ENCODE data around the gene DGLUCY.

Gene DGLUCY

DNA sequence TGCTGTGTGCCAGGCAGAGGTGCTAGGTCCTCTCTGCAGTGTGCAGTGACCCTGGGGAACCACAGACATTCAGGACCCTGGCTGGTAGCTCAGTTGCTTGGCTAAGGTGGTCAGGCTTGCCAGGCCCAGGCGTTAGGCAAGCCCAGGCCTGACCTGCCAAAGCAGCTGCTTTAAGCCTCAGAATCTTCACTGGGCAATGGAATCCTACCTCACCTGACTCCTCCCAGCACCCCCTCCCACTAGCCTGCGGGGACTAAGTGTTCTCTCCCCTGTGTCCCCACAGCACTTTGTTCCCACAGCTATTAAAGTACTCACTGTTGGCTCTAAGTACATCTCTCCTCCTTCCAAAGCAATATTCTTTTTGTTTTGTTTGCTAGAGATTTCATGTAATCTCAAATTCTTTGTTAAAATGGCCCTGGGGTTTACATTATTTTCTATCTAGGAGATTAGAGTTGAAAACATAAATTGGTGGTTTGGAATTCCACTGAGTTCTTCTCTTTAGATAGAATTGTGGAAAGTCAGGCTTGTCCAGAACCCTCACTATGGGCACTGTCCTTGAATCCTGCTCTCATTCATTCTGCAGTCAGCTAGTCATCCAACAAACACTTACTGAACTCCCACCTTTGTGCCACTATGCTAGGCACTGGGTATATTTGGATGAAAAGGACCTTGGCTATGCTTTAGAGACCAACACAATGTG, 44.4 kb downstream of the DGLUCY start:
- Histone ChIP-seq H3K4me1 (ENCODE audit: control insufficient read depth in 5 of 5, insufficient read depth in 5 of 5, low read length in 5 of 5) (peaks cover 0 to 6% (median 0%) of the 10 kb centered on the region in 5 donors), H3K9me3 (ENCODE audit: control insufficient read depth in 5 of 5, low read length in 5 of 5) (no peaks in the 10 kb centered on the region), H3K27ac (ENCODE audit: low read depth, low read length) (no peak overlapping the region), H3K36me3 (ENCODE audit: control insufficient read depth in 5 of 5, insufficient read depth in 5 of 5, low read length in 5 of 5) (peaks cover 14 to 65% (median 53%) of the 10 kb centered on the region in 5 donors), H3K9ac (ENCODE audit: low read length in 5 of 5) (no peak overlapping the region), H3K27me3 (ENCODE audit: control insufficient read depth in 5 of 5, insufficient read depth in 4 of 5, low read length in 5 of 5) (no peaks in the 10 kb centered on the region), H3K4me3 (ENCODE audit: low read depth in 1 of 5, low read length in 5 of 5) (no peak overlapping the region)

- no peaks in the 10 kb centered on the region for H3K27me3 ChIP-seq (ENCODE audit: control insufficient read depth in 5 of 5, insufficient read depth in 4 of 5, low read length in 5 of 5)
- H3K4me1 ChIP-seq (ENCODE audit: control insufficient read depth in 5 of 5, insufficient read depth in 5 of 5, low read length in 5 of 5): peaks cover 0 to 6% (median 0%) of the 10 kb centered on the region in 5 donors
- no peaks in the 10 kb centered on the region for H3K9me3 ChIP-seq (ENCODE audit: control insufficient read depth in 5 of 5, low read length in 5 of 5)
- H3K9ac ChIP-seq (ENCODE audit: low read length in 5 of 5): no peak overlapping the region
- no peak overlapping the region for H3K4me3 ChIP-seq (ENCODE audit: low read depth in 1 of 5, low read length in 5 of 5)
- peaks cover 15 to 66% (median 57%) of the 10 kb centered on the region in 5 donors for H3K36me3 ChIP-seq (ENCODE audit: control insufficient read depth in 5 of 5, insufficient read depth in 5 of 5, low read length in 5 of 5)
- H3K27ac ChIP-seq (ENCODE audit: low read depth, low read length): no peak overlapping the region
Measured at GRCh38 chr14:91159182-91159581, 45.3 kb downstream of the DGLUCY start.

- no peak overlapping the region for H3K27ac ChIP-seq (ENCODE audit: low read depth, low read length)
- H3K9me3 ChIP-seq (ENCODE audit: control insufficient read depth in 5 of 5, low read length in 5 of 5): no peaks in the 10 kb centered on the region
- no peak overlapping the region for H3K4me3 ChIP-seq (ENCODE audit: low read depth in 1 of 5, low read length in 5 of 5)
- H3K9ac ChIP-seq (ENCODE audit: low read length in 5 of 5): no peak overlapping the region
- H3K4me1 ChIP-seq (ENCODE audit: control insufficient read depth in 5 of 5, insufficient read depth in 5 of 5, low read length in 5 of 5): peaks cover 0 to 9% (median 4%) of the 10 kb centered on the region in 5 donors
- peaks cover 18 to 74% (median 64%) of the 10 kb centered on the region in 5 donors for H3K36me3 ChIP-seq (ENCODE audit: control insufficient read depth in 5 of 5, insufficient read depth in 5 of 5, low read length in 5 of 5)
- H3K27me3 ChIP-seq (ENCODE audit: control insufficient read depth in 5 of 5, insufficient read depth in 4 of 5, low read length in 5 of 5): no peaks in the 10 kb centered on the region
Measured at GRCh38 chr14:91159906-91160305, 46.0 kb downstream of the DGLUCY start.

DNA sequence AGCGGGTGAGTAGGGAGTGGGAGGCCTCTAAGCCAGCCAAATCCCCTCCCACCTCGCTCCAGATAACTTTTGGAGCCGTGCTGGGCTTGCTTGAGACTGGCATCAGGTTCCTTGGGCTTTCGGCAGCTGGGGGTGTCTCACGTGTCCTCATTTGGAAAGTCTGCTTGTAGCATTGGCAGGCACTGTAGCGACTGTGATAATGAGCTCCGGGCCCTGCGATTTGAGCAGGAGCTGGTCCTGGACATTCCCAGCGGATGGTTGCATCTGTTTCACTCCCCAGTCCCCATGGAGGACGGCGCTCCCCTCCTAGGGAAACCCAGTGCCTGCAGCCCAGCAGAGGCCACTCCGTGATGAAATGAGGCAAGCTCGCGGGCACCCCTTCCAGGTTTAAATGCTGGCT, 49.4 kb downstream of the DGLUCY start:
- Histone ChIP-seq H3K27ac (ENCODE audit: low read depth, low read length) (no peak overlapping the region), H3K9me3 (ENCODE audit: control insufficient read depth in 5 of 5, low read length in 5 of 5) (no peaks in the 10 kb centered on the region), H3K4me3 (ENCODE audit: low read depth in 1 of 5, low read length in 5 of 5) (no peak overlapping the region), H3K9ac (ENCODE audit: low read length in 5 of 5) (no peak overlapping the region), H3K4me1 (ENCODE audit: control insufficient read depth in 5 of 5, insufficient read depth in 5 of 5, low read length in 5 of 5) (peaks cover 0 to 8% (median 4%) of the 10 kb centered on the region in 5 donors), H3K36me3 (ENCODE audit: control insufficient read depth in 5 of 5, insufficient read depth in 5 of 5, low read length in 5 of 5) (peaks cover 24 to 92% (median 78%) of the 10 kb centered on the region in 5 donors), H3K27me3 (ENCODE audit: control insufficient read depth in 5 of 5, insufficient read depth in 4 of 5, low read length in 5 of 5) (no peaks in the 10 kb centered on the region)

DNA sequence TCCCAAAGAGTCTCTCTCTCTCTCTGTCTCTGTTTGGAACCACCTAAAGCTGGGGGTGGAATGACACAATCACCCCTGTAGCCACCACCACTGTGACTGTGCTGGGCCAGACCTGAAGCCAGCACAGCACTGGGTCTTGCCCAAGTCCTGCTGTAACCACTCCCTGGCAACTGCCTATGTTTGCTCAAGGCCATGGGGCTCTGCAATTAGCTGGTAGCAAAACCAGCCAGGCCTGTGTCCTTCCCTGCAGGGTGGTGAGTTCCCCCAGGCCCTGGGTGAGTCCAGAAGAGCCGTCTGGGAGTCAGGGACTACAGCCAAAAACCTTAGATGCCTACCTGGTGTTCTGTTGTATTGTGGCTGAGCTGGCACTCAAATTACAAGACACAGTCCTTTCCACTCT, 50.8 kb downstream of the DGLUCY start:
- Histone ChIP-seq H3K36me3 (ENCODE audit: control insufficient read depth in 5 of 5, insufficient read depth in 5 of 5, low read length in 5 of 5) (peaks cover 24 to 93% (median 73%) of the 10 kb centered on the region in 5 donors), H3K4me1 (ENCODE audit: control insufficient read depth in 5 of 5, insufficient read depth in 5 of 5, low read length in 5 of 5) (peaks cover 0 to 8% (median 4%) of the 10 kb centered on the region in 5 donors), H3K9ac (ENCODE audit: low read length in 5 of 5) (no peak overlapping the region), H3K4me3 (ENCODE audit: low read depth in 1 of 5, low read length in 5 of 5) (no peak overlapping the region), H3K27me3 (ENCODE audit: control insufficient read depth in 5 of 5, insufficient read depth in 4 of 5, low read length in 5 of 5) (no peaks in the 10 kb centered on the region), H3K9me3 (ENCODE audit: control insufficient read depth in 5 of 5, low read length in 5 of 5) (no peaks in the 10 kb centered on the region), H3K27ac (ENCODE audit: low read depth, low read length) (no peak overlapping the region)

GRCh38 chr14:91167380-91167770, 53.5 kb downstream of the DGLUCY start:
- peaks cover 1 to 25% (median 17%) of the 10 kb centered on the region in 5 donors for H3K4me1 ChIP-seq (ENCODE audit: control insufficient read depth in 5 of 5, insufficient read depth in 5 of 5, low read length in 5 of 5)

DNA sequence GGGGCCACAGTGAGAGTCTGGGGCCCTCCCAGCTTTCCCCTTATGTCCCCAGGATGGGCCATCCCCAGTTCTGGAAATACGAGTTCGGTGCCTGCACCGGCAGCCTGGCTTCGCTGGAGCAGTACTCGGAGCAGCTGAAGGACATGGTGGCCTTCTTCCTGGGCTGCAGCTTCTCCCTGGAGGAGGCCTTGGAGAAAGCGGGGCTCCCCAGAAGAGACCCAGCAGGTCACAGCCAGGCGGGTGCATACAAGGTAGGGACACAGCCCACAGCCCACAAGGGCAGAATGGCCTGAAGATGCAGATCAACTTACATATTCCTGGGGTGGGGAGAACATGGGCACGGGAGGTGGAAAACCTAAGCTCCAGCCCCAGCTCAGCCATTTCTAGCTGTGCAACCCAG, 56.1 kb downstream of the DGLUCY start:
- H3K4me3 ChIP-seq (ENCODE audit: low read depth in 1 of 5, low read length in 5 of 5): no peak overlapping the region
- no peak overlapping the region for H3K9ac ChIP-seq (ENCODE audit: low read length in 5 of 5)
- H3K9me3 ChIP-seq (ENCODE audit: control insufficient read depth in 5 of 5, low read length in 5 of 5): no peaks in the 10 kb centered on the region
- H3K27ac ChIP-seq (ENCODE audit: low read depth, low read length): no peak overlapping the region
- no peaks in the 10 kb centered on the region for H3K27me3 ChIP-seq (ENCODE audit: control insufficient read depth in 5 of 5, insufficient read depth in 4 of 5, low read length in 5 of 5)
- peaks cover 6 to 79% (median 55%) of the 10 kb centered on the region in 5 donors for H3K36me3 ChIP-seq (ENCODE audit: control insufficient read depth in 5 of 5, insufficient read depth in 5 of 5, low read length in 5 of 5)
- H3K4me1 ChIP-seq (ENCODE audit: control insufficient read depth in 5 of 5, insufficient read depth in 5 of 5, low read length in 5 of 5): peaks cover 0 to 19% (median 13%) of the 10 kb centered on the region in 5 donors

More at GRCh38 chr14:91167380-91167770, 53.5 kb downstream of the DGLUCY start:
- H3K27ac ChIP-seq (ENCODE audit: low read depth, low read length): no peak overlapping the region
- no peak overlapping the region for H3K9ac ChIP-seq (ENCODE audit: low read length in 5 of 5)
- H3K9me3 ChIP-seq (ENCODE audit: control insufficient read depth in 5 of 5, low read length in 5 of 5): no peaks in the 10 kb centered on the region
- H3K27me3 ChIP-seq (ENCODE audit: control insufficient read depth in 5 of 5, insufficient read depth in 4 of 5, low read length in 5 of 5): no peaks in the 10 kb centered on the region
- H3K36me3 ChIP-seq (ENCODE audit: control insufficient read depth in 5 of 5, insufficient read depth in 5 of 5, low read length in 5 of 5): peaks cover 10 to 87% (median 63%) of the 10 kb centered on the region in 5 donors
- H3K4me3 ChIP-seq (ENCODE audit: low read depth in 1 of 5, low read length in 5 of 5): no peak overlapping the region

DNA sequence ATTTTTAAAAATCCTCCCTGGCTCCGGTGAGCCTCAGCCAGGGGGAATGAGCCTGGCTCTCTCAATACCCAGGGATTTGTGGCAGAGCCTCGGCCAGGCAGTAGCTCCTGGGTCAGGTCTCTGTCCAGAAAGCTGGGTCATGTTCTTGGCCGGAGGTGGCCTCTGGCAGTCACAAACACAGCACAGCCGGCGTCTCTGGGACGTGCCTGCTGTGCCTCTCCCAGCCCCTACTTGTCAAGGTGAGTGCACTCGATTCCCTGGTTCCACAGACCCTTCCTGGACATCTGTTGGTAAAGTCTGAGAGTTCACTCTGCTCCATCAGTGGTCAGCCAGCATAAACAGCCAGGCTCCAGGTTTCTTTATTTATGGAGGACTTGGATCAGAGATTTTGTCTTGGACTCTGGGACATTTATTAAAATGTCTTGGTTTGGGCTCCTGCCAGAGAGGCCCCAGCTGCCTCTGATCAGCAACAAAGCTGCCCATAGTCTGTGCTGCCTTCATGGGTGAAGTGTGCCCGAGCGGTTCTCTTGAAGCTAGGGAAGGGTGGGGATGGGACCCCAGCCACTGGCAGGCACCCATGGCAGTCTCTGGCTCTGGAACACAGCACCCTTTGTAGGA, 56.7 kb downstream of the DGLUCY start:
- Histone ChIP-seq H3K9me3 (ENCODE audit: control insufficient read depth in 5 of 5, low read length in 5 of 5) (no peaks in the 10 kb centered on the region), H3K36me3 (ENCODE audit: control insufficient read depth in 5 of 5, insufficient read depth in 5 of 5, low read length in 5 of 5) (peaks cover 4 to 79% (median 53%) of the 10 kb centered on the region in 5 donors), H3K4me3 (ENCODE audit: low read depth in 1 of 5, low read length in 5 of 5) (no peak overlapping the region), H3K9ac (ENCODE audit: low read length in 5 of 5) (no peak overlapping the region), H3K4me1 (ENCODE audit: control insufficient read depth in 5 of 5, insufficient read depth in 5 of 5, low read length in 5 of 5) (peaks cover 0 to 17% (median 13%) of the 10 kb centered on the region in 5 donors), H3K27ac (ENCODE audit: low read depth, low read length) (no peak overlapping the region), H3K27me3 (ENCODE audit: control insufficient read depth in 5 of 5, insufficient read depth in 4 of 5, low read length in 5 of 5) (no peaks in the 10 kb centered on the region)

DNA sequence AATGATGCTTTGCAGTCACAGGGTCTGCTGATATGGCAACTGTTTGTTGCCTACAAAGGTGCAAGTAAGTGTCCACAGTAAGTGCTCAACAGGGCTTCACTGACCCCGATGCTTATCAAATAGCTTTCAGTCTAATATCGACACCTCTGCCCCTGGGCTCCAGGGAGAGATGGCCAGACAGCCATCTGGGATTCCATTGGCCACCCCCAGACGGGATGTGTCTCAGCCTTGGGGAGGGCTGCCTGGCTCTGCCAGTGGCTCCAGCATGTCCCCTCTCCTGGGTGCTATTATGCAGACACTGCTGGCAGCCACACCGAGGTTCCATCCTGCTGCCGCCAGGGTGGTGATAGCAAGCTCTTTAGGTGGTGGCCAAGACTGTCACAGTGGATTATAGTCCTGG, 57.4 kb downstream of the DGLUCY start:
- H3K27me3 ChIP-seq (ENCODE audit: control insufficient read depth in 5 of 5, insufficient read depth in 4 of 5, low read length in 5 of 5): no peaks in the 10 kb centered on the region
- peak overlapping the region in 1 of 5 donors; percentile 14 for H3K9ac ChIP-seq (ENCODE audit: low read length in 5 of 5)
- peaks cover 0 to 79% (median 53%) of the 10 kb centered on the region in 5 donors for H3K36me3 ChIP-seq (ENCODE audit: control insufficient read depth in 5 of 5, insufficient read depth in 5 of 5, low read length in 5 of 5)
- H3K27ac ChIP-seq (ENCODE audit: low read depth, low read length): no peak overlapping the region
- no peak overlapping the region for H3K4me3 ChIP-seq (ENCODE audit: low read depth in 1 of 5, low read length in 5 of 5)
- H3K4me1 ChIP-seq (ENCODE audit: control insufficient read depth in 5 of 5, insufficient read depth in 5 of 5, low read length in 5 of 5): peaks cover 0 to 17% (median 13%) of the 10 kb centered on the region in 5 donors
- no peaks in the 10 kb centered on the region for H3K9me3 ChIP-seq (ENCODE audit: control insufficient read depth in 5 of 5, low read length in 5 of 5)

DNA sequence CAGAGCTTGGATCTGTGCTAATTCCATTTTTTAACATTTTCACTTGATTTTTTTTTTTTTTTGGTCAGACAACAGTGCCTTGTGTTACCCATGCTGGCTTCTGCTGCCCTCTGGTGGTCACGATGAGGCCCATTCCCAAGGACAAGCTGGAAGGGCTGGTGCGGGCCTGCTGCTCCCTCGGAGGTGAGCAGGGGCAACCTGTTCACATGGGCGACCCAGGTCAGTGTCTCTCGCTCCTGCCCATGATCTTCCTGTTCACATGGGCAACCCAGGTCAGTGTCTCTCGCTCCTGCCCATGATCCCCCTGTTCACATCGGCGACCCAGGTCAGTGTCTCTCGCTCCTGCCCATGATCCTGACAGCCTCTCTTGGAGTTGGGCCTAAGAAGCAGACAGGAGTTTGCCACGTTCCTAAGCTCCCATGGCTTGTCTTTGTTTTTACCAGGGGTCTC, 59.4 kb downstream of the DGLUCY start:
- Histone ChIP-seq H3K27ac (ENCODE audit: low read depth, low read length) (no peak overlapping the region), H3K27me3 (ENCODE audit: control insufficient read depth in 5 of 5, insufficient read depth in 4 of 5, low read length in 5 of 5) (no peaks in the 10 kb centered on the region), H3K36me3 (ENCODE audit: control insufficient read depth in 5 of 5, insufficient read depth in 5 of 5, low read length in 5 of 5) (peaks cover 0 to 72% (median 42%) of the 10 kb centered on the region in 5 donors), H3K9ac (ENCODE audit: low read length in 5 of 5) (no peak overlapping the region), H3K4me3 (ENCODE audit: low read depth in 1 of 5, low read length in 5 of 5) (no peak overlapping the region), H3K4me1 (ENCODE audit: control insufficient read depth in 5 of 5, insufficient read depth in 5 of 5, low read length in 5 of 5) (peaks cover 0 to 17% (median 14%) of the 10 kb centered on the region in 5 donors), H3K9me3 (ENCODE audit: control insufficient read depth in 5 of 5, low read length in 5 of 5) (no peaks in the 10 kb centered on the region)

Data from subcutaneous abdominal adipose tissue (tissue), 5 donors.